Measurements from ENCODE around the gene ADGRL1. TPM values are rescaled to one million over a fixed set of nuclear protein-coding genes. Genes with fewer than 3 reads are reported as not detected.
"Not testable (repeated sequence)": the region's sequence is repeated elsewhere in the genome, so short reads cannot be mapped to it uniquely, and the experiment has no call there.

The ADGRL1 gene
- total and polyA plus RNA-seq, 2 donors (not counting 1 experiment from before 2014, with no cell fraction given), result 0.64 to 1.8 TPM

DNA sequence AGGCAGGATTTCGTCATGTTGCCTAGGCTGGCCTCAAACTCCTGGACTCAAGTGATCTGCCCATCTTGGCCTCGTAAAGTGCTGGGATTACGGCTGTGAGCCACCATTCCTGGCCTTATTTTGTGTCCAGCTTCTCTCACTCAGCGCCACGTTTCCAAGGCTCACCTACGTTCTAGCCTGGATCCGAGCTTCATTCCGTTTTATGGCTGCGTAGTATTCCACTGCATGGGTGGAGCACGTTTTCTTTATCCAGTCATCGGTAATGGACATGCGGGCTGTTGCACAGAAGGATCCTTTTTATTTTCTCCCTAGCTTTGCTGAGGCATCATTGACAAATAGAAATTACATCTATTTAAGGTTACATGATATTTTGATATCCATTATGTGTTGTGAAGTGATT, 16.6 kb downstream of the ADGRL1 start:
- ChIA-PET CTCF (interaction anchor here (1.1 kb wide), 1 partner anchor 159 kb away, joined by 3 read pairs; no protein-coding TSS in a partner anchor), POLR2A (no interaction called here)
- H3K27me3 ChIP-seq (replicated peaks in 1 of 4; ENCODE audit: control extremely low read depth in 1 of 4, control insufficient read depth in 3 of 4, insufficient read depth in 4 of 4, low read length in 3 of 4), result no peaks in the 10 kb centered on the region
- intact Hi-C loops (cut with micrococcal nuclease), result no loop called here
- no peak for ATAC-seq (ENCODE audit: low read depth)
- H3K4me3 ChIP-seq (ENCODE audit: control extremely low read depth in 1 of 5, extremely low read depth in 1 of 5, insufficient read depth in 1 of 5, low read depth in 2 of 5, low read length in 4 of 5), result no peak overlapping the region
- H3K36me3 ChIP-seq (replicated peaks in 1 of 2; ENCODE audit: control extremely low read depth in 1 of 2, control insufficient read depth in 1 of 2, extremely low read depth in 1 of 2, insufficient read depth in 2 of 2, low read length in 1 of 2), result no peaks in the 10 kb centered on the region
- Mint-ChIP-seq H3K27ac (no peak overlapping the region), H3K4me3 (no peak overlapping the region), H3K9me3 (ENCODE audit: insufficient read depth) (no peaks in the 10 kb centered on the region), H3K27me3 (peaks cover 8% of the 10 kb centered on the region), H3K4me1 (no peaks in the 10 kb centered on the region)
- no peak overlapping the region for H3K9ac ChIP-seq (ENCODE audit: low read length)
- H4K20me1 ChIP-seq (ENCODE audit: control insufficient read depth, insufficient read depth, low read length, poor library complexity, severe bottlenecking), result no peaks in the 10 kb centered on the region
- no peak for DNase-seq
- H3K4me1 ChIP-seq (ENCODE audit: control insufficient read depth in 2 of 2, insufficient read depth in 2 of 2, low read length in 2 of 2), result no peaks in the 10 kb centered on the region
- no peaks in the 10 kb centered on the region for H3K79me2 ChIP-seq (ENCODE audit: control insufficient read depth, insufficient read depth, low read length)
- no peak overlapping the region for H2AFZ ChIP-seq (ENCODE audit: insufficient read depth, low read depth, low read length, poor library complexity, severe bottlenecking)
- no peak overlapping the region for H3K27ac ChIP-seq (ENCODE audit: low read length in 2 of 2)
- 97% methylated on average over 10 of the region's 12 CpGs for WGBS (ENCODE audit: insufficient coverage)
- no peak overlapping the region for H3K4me2 ChIP-seq (replicated peaks; ENCODE audit: low read depth, low read length, poor library complexity, severe bottlenecking)
- no peak for TF ChIP-seq EZH2 (IDR thresholded peaks at IDR 0.05; ENCODE audit: borderline replicate concordance, insufficient read depth, low read depth, low read length, poor library complexity, severe bottlenecking)
- TF ChIP-seq, protein P1, sequence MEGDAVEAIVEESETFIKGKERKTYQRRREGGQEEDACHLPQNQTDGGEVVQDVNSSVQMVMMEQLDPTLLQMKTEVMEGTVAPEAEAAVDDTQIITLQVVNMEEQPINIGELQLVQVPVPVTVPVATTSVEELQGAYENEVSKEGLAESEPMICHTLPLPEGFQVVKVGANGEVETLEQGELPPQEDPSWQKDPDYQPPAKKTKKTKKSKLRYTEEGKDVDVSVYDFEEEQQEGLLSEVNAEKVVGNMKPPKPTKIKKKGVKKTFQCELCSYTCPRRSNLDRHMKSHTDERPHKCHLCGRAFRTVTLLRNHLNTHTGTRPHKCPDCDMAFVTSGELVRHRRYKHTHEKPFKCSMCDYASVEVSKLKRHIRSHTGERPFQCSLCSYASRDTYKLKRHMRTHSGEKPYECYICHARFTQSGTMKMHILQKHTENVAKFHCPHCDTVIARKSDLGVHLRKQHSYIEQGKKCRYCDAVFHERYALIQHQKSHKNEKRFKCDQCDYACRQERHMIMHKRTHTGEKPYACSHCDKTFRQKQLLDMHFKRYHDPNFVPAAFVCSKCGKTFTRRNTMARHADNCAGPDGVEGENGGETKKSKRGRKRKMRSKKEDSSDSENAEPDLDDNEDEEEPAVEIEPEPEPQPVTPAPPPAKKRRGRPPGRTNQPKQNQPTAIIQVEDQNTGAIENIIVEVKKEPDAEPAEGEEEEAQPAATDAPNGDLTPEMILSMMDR (IDR thresholded peaks at IDR 0.05), result no peak
- H3K9me3 ChIP-seq (ENCODE audit: control extremely low read depth in 1 of 3, control insufficient read depth in 2 of 3, insufficient read depth in 1 of 3, low read length in 2 of 3), result no peaks in the 10 kb centered on the region

DNA sequence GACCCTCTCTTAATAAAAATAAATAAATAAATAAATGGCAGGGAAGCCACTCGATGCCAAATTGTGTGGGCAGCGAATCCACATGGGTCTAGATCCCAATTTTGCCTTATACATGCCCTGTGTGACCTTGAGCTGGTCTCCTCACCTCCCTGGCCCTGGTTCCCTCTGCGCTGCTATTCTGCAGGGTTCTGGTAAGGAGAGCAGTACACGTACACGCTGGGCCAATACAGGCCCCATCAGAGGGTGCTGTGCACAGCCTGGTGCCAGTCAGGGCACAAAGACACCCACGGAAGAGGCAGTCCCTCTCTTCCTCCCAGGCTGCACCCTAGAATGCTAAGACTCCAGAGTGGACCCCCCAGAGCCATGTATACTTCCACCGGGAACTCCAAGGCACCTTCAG, 17.9 kb downstream of the ADGRL1 start:
- H3K27ac Mint-ChIP-seq; DNase-seq; H3K9me3 Mint-ChIP-seq (ENCODE audit: insufficient read depth); ATAC-seq (ENCODE audit: low read depth); H3K4me1 ChIP-seq (ENCODE audit: control insufficient read depth in 2 of 2, insufficient read depth in 2 of 2, low read length in 2 of 2); H3K4me3 Mint-ChIP-seq; H3K79me2 ChIP-seq (ENCODE audit: control insufficient read depth, insufficient read depth, low read length); H3K4me1 Mint-ChIP-seq; H2AFZ ChIP-seq (ENCODE audit: insufficient read depth, low read depth, low read length, poor library complexity, severe bottlenecking); H3K27ac ChIP-seq (ENCODE audit: low read length in 2 of 2); H3K9me3 ChIP-seq (ENCODE audit: control extremely low read depth in 1 of 3, control insufficient read depth in 2 of 3, insufficient read depth in 1 of 3, low read length in 2 of 3); POLR2A ChIA-PET; intact Hi-C loops (cut with micrococcal nuclease); CTCF ChIA-PET; H3K4me2 ChIP-seq (replicated peaks; ENCODE audit: low read depth, low read length, poor library complexity, severe bottlenecking); H4K20me1 ChIP-seq (ENCODE audit: control insufficient read depth, insufficient read depth, low read length, poor library complexity, severe bottlenecking); H3K27me3 Mint-ChIP-seq; H3K27me3 ChIP-seq (replicated peaks in 1 of 4; ENCODE audit: control extremely low read depth in 1 of 4, control insufficient read depth in 3 of 4, insufficient read depth in 4 of 4, low read length in 3 of 4); H3K9ac ChIP-seq (ENCODE audit: low read length); H3K36me3 ChIP-seq (replicated peaks in 1 of 2; ENCODE audit: control extremely low read depth in 1 of 2, control insufficient read depth in 1 of 2, extremely low read depth in 1 of 2, insufficient read depth in 2 of 2, low read length in 1 of 2); H3K4me3 ChIP-seq (ENCODE audit: control extremely low read depth in 1 of 5, extremely low read depth in 1 of 5, insufficient read depth in 1 of 5, low read depth in 2 of 5, low read length in 4 of 5): not testable (repeated sequence)
- 99% methylated on average over 7 of the region's 7 CpGs for WGBS (ENCODE audit: insufficient coverage)

All from B cell (primary cell).